Osteoblast (primary cell): ENCODE data around the gene LLCFC1. TPM values are rescaled to one million over a fixed set of nuclear protein-coding genes. Genes with fewer than 3 reads are reported as not detected.

Experiments
- DNase-seq: peaks from one replicate; pipeline ENCODE4 v3.0.0; 2011; ENCODE audit warnings: low spot score, mixed read lengths; ENCODE audit not compliant: insufficient read length; ENCODE audit errors: missing footprints
- H2AFZ ChIP-seq: 2 replicates; pipeline ENCODE4 v1.6.0; 2011; ENCODE audit warnings: mild to moderate bottlenecking, low read length
- H3K27ac ChIP-seq: 2 replicates; pipeline ENCODE4 v1.5.1; 2011; ENCODE audit warnings: mild to moderate bottlenecking, low read depth, low read length, moderate library complexity
- H3K27me3 ChIP-seq: 2 replicates; pipeline ENCODE4 v1.6.0; 2012; ENCODE audit warnings: mild to moderate bottlenecking, control low read depth, inconsistent platforms, low read length, moderate library complexity; ENCODE audit not compliant: insufficient read depth
- H3K36me3 ChIP-seq: 2 replicates; pipeline ENCODE4 v1.5.1; 2011; ENCODE audit warnings: mild to moderate bottlenecking, low read length, control low read depth, moderate library complexity; ENCODE audit not compliant: insufficient read depth
- H3K4me1 ChIP-seq: 2 replicates; pipeline ENCODE4 v1.5.1; 2011; ENCODE audit warnings: mild to moderate bottlenecking, low read length, control low read depth, moderate library complexity; ENCODE audit not compliant: insufficient read depth
- H3K4me2 ChIP-seq: 2 replicates; pipeline ENCODE4 v1.6.0; 2011; ENCODE audit warnings: mild to moderate bottlenecking, low read length; ENCODE audit not compliant: insufficient read depth
- H3K4me3 ChIP-seq: fragments of 200-600 bp; sonication (generic); 3 replicates; pipeline ENCODE4 v1.5.1; 2012; ENCODE audit warnings: mild to moderate bottlenecking, low read length, inconsistent platforms; ENCODE audit not compliant: insufficient read depth
- H3K79me2 ChIP-seq: 2 replicates; pipeline ENCODE4 v1.6.0; 2012; ENCODE audit warnings: mild to moderate bottlenecking, low read length, control low read depth, inconsistent platforms; ENCODE audit not compliant: insufficient read depth
- H3K9me3 ChIP-seq: 2 replicates; pipeline ENCODE4 v1.5.1; 2011; ENCODE audit warnings: low read depth, low read length, control low read depth
- H4K20me1 ChIP-seq: 2 replicates; pipeline ENCODE4 v1.6.0; 2012; ENCODE audit warnings: mild to moderate bottlenecking, low read length, control low read depth; ENCODE audit not compliant: insufficient read depth
- total RNA-seq: library from RNA; depleted of rRNA; stranded (reverse); fragments of >200 nt; gene quantifications from 2 replicates; pipeline ENCODE4 v1.2.3, GENCODE V29; 2012
- TF ChIP-seq, protein P1 (sequence below): IDR thresholded peaks from 2 replicates; pipeline ENCODE4 v1.5.1; 2011; ENCODE audit warnings: mild to moderate bottlenecking, low read depth, low read length, moderate library complexity; ENCODE audit errors: extremely low read depth

LLCFC1 gene
- total RNA-seq, 1 donor = not detected

DNA sequence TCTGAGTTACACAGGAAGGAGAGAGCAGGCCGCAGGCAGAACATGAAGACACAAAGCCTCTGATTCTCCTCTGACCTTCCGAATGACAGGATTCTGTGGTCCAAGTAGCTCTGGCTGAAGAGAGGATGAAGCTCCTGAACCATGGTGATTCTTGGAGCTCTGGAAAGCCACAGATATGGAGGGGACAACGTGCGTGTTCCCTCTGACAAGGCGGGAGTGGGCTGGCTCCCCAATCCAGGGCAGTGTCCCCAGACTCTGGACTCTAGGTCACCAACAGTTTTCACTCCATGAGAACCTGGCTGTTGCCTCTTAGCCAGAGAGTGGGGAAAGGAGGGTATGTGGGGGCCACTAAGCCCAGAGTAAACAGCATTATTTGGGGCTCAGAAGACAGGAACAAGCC is 46.3 kb upstream of the LLCFC1 start:
- TF ChIP-seq, protein P1, sequence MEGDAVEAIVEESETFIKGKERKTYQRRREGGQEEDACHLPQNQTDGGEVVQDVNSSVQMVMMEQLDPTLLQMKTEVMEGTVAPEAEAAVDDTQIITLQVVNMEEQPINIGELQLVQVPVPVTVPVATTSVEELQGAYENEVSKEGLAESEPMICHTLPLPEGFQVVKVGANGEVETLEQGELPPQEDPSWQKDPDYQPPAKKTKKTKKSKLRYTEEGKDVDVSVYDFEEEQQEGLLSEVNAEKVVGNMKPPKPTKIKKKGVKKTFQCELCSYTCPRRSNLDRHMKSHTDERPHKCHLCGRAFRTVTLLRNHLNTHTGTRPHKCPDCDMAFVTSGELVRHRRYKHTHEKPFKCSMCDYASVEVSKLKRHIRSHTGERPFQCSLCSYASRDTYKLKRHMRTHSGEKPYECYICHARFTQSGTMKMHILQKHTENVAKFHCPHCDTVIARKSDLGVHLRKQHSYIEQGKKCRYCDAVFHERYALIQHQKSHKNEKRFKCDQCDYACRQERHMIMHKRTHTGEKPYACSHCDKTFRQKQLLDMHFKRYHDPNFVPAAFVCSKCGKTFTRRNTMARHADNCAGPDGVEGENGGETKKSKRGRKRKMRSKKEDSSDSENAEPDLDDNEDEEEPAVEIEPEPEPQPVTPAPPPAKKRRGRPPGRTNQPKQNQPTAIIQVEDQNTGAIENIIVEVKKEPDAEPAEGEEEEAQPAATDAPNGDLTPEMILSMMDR = no peak
- Histone ChIP-seq H3K36me3 (no peaks in the 10 kb centered on the region), H3K4me1 (no peaks in the 10 kb centered on the region)

DNA sequence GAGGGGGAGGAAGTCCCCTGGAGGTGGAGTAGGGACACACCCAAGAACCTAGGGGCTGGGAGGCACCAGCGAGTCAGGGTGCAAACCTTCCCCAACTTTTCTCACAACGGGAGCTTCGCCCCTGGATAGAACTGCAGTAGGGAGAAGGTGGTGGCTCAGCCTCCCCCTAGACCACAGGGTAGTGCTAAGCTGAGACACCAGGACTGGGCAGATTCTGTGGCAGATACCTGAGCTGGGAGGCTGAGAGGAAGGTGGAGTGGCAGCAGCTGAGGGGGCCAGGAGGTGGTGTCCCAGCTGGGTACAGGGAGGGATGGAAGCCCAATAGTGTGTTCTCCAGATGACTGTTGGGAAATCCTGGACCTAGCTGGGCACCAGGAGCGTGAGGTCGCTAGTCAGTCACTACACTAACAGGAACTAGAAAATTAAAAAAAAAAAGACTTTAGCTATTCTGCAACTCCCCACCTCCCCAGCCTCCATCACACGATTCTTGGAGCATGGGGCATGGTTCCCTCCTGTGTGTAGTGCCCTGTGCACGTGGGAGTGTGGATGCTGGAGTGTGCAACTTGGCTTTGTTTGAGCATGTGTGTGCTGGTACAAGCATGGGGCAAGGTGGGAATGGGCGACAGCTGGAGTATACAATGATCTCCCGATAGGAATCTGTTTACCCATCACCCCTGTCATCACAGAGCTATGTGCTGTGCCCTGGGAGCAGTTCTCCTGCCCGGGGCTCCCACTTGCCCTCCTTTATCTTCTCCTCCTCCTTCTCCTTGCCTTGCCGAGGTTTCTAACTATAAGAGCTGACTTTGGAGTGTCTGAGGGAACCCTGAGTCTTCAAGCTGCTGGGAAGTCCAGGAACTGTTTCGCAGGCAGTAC is 44.9 kb upstream of the LLCFC1 start:
- no peak for DNase-seq
- no peaks in the 10 kb centered on the region for H3K36me3 ChIP-seq
- H3K4me2 ChIP-seq = no peak overlapping the region
- H3K9me3 ChIP-seq = no peaks in the 10 kb centered on the region
- no peaks in the 10 kb centered on the region for H4K20me1 ChIP-seq
- no peak overlapping the region for H2AFZ ChIP-seq
- H3K4me1 ChIP-seq = no peaks in the 10 kb centered on the region
- H3K79me2 ChIP-seq = no peaks in the 10 kb centered on the region
- no peak overlapping the region for H3K27ac ChIP-seq
- peaks cover 3% of the 10 kb centered on the region for H3K27me3 ChIP-seq
- TF ChIP-seq, protein P1 = no peak
- no peak overlapping the region for H3K4me3 ChIP-seq

More for the DNA sequence above, 46.3 kb upstream of the LLCFC1 start:
- peaks cover 3% of the 10 kb centered on the region for H3K27me3 ChIP-seq
- H3K4me3 ChIP-seq = no peak overlapping the region
- no peak overlapping the region for H3K27ac ChIP-seq
- H3K9me3 ChIP-seq = no peaks in the 10 kb centered on the region
- H3K79me2 ChIP-seq = no peaks in the 10 kb centered on the region
- H4K20me1 ChIP-seq = no peaks in the 10 kb centered on the region
- no peak for DNase-seq
- no peak overlapping the region for H3K4me2 ChIP-seq
- H2AFZ ChIP-seq = no peak overlapping the region

DNA sequence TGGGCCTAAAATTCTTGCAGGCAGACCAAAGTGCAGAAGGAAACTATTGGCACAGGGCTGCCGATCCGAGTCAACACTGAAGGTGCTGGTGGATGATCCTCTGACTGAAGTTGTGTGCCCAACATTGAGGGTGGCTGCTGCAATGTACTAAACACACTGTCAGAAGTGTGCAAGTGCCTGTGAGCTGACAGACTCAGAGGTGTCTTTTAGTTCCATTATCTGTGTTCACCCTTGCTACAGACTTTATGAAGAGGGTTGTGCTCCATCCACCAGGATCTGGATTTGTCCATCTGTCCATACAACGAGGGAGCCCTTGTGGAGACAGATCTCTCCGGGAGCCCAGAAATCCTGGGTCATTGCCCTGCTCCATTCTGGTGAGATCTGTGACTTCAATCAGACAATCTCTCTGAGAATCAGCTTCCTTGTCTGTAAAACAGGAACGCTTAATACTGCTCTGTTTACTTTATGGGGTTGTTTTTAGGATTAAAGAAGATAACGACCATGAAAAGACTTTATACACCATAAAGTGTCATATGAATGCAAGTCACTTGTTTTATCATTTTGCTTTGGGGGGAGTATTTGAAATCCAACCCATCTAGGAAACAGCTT is 44.2 kb upstream of the LLCFC1 start:
- no peaks in the 10 kb centered on the region for H3K4me1 ChIP-seq
- H3K9me3 ChIP-seq = no peaks in the 10 kb centered on the region
- DNase-seq = no peak
- H3K4me2 ChIP-seq = no peak overlapping the region
- no peak overlapping the region for H2AFZ ChIP-seq
- no peaks in the 10 kb centered on the region for H4K20me1 ChIP-seq
- H3K36me3 ChIP-seq = no peaks in the 10 kb centered on the region
- no peak overlapping the region for H3K27ac ChIP-seq
- TF ChIP-seq, protein P1 = no peak
- no peak overlapping the region for H3K4me3 ChIP-seq
- H3K79me2 ChIP-seq = no peaks in the 10 kb centered on the region
- H3K27me3 ChIP-seq = peaks cover 3% of the 10 kb centered on the region

GRCh38 chr7:142896151-142896550 is 43.1 kb upstream of the LLCFC1 start:
- H3K27ac ChIP-seq = no peak overlapping the region
- H2AFZ ChIP-seq = no peak overlapping the region
- DNase-seq = no peak
- H3K4me3 ChIP-seq = no peak overlapping the region
- H4K20me1 ChIP-seq = no peaks in the 10 kb centered on the region
- H3K27me3 ChIP-seq = peaks cover 3% of the 10 kb centered on the region
- no peaks in the 10 kb centered on the region for H3K79me2 ChIP-seq
- H3K9me3 ChIP-seq = no peaks in the 10 kb centered on the region
- H3K4me2 ChIP-seq = no peak overlapping the region
- TF ChIP-seq, protein P1 = no peak
- no peaks in the 10 kb centered on the region for H3K36me3 ChIP-seq
- H3K4me1 ChIP-seq = no peaks in the 10 kb centered on the region
